Measurements from ENCODE around the gene UTS2B. TPM values are rescaled to one million over a fixed set of nuclear protein-coding genes. Genes with fewer than 3 reads are reported as not detected.

UTS2B gene
- total RNA-seq, 4 donors from 2014 or later: not detected

DNA sequence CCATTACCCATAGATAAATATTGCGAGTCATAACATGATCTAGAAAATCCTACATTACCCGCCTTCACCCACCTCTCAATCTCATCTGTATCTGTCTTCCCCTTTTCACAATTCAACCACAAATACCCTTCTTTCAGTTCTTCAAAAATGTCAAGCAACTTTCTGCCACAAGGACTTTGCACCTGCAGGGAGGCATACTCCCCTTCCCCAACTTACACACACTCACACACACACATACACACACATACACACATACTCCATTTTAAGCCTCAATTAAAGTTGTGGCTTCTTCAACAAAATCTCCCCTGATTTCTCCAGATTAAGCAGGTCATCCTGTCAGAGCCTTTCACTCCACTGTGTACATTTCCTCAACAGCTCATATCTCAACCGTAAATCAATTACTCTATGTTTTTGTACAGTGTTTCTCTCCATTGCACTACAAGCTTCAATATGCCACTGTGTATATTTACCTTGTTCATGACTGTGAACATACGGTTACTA is 34.2 kb downstream of the UTS2B start:
- H3K4me3 ChIP-seq (ENCODE audit: low read depth, poor library complexity, severe bottlenecking): no peak overlapping the region
- intact Hi-C loops (cut with DNase I; ENCODE audit: low total_unique reads): no loop called here
- 69 to 70% methylated on average over 4 of the region's 4 CpGs for WGBS, 2 donors
- TF ChIP-seq, protein P1, sequence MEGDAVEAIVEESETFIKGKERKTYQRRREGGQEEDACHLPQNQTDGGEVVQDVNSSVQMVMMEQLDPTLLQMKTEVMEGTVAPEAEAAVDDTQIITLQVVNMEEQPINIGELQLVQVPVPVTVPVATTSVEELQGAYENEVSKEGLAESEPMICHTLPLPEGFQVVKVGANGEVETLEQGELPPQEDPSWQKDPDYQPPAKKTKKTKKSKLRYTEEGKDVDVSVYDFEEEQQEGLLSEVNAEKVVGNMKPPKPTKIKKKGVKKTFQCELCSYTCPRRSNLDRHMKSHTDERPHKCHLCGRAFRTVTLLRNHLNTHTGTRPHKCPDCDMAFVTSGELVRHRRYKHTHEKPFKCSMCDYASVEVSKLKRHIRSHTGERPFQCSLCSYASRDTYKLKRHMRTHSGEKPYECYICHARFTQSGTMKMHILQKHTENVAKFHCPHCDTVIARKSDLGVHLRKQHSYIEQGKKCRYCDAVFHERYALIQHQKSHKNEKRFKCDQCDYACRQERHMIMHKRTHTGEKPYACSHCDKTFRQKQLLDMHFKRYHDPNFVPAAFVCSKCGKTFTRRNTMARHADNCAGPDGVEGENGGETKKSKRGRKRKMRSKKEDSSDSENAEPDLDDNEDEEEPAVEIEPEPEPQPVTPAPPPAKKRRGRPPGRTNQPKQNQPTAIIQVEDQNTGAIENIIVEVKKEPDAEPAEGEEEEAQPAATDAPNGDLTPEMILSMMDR (IDR thresholded peaks at IDR 0.05): no peak
- TF ChIP-seq POLR2A (IDR thresholded peaks at IDR 0.05): no peak
- no peak for DNase-seq (ENCODE audit: low spot score in 2 of 2)

DNA sequence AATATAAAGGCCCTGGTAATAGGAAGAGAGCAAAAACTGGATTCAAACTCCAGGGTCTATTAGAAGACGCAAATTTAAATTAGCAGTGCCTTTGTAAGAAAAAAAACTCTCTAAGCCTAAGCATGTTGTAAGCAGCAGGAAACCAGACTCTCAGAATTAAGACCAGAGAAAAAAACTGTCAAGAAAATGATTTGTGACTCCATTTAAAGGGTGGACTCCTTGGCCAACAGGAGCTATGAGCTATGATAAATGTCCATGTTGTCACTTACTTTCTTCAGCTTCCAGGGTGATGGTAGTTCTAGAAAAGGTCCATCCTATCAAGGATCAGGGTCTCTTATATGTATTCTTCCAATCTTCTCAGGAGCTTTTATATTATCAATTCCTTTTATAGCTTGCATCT is 36.0 kb downstream of the UTS2B start:
- WGBS, 2 donors: 91 to 97% methylated on average over 1 of the region's 1 CpG
- DNase-seq (ENCODE audit: low spot score in 2 of 2): no peak
- intact Hi-C loops (cut with DNase I; ENCODE audit: low total_unique reads): no loop called here
- H3K4me3 ChIP-seq (ENCODE audit: low read depth, poor library complexity, severe bottlenecking): no peak overlapping the region
- no peak for TF ChIP-seq POLR2A (IDR thresholded peaks at IDR 0.05)
- TF ChIP-seq, protein P1 (IDR thresholded peaks at IDR 0.05): no peak

DNA sequence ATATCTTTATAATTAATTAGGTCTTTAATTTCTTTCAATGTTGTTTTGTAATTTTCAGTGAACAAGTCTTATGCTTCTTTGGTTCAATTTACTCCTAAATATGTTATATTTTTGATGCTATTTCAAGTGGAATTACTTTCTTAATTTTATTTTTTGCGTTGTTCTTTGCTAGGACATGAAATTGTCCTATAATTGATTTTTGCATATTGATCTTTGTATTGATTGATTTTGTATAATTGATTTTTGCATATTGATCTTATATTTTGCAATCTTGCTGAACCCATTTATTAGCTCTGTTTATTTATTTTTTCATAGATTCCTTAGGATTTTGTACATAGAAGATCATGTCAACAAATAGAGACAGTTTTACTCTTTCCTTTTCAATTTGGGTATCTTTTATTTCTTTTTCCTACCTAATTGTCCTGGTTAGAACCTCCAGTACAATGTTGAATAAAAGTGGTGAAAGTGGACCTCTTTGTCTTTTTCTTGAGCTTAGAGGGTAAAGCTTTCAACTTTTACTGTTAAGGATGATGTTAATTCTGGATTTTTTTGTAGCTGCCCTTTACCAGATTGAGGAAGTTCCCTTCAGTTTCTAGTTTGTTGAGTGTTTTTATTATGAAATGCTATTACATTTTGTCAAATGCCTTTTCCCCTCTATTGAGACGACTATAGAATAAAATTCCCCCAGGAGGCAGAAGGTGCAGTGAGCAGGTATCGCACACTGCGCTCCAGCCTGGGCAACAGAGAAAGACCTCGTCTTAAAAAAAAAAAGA is 37.9 kb downstream of the UTS2B start:
- TF ChIP-seq, protein P1 (IDR thresholded peaks at IDR 0.05): no peak
- no peak for TF ChIP-seq POLR2A (IDR thresholded peaks at IDR 0.05)
- DNase-seq (ENCODE audit: low spot score in 2 of 2): no peak

DNA sequence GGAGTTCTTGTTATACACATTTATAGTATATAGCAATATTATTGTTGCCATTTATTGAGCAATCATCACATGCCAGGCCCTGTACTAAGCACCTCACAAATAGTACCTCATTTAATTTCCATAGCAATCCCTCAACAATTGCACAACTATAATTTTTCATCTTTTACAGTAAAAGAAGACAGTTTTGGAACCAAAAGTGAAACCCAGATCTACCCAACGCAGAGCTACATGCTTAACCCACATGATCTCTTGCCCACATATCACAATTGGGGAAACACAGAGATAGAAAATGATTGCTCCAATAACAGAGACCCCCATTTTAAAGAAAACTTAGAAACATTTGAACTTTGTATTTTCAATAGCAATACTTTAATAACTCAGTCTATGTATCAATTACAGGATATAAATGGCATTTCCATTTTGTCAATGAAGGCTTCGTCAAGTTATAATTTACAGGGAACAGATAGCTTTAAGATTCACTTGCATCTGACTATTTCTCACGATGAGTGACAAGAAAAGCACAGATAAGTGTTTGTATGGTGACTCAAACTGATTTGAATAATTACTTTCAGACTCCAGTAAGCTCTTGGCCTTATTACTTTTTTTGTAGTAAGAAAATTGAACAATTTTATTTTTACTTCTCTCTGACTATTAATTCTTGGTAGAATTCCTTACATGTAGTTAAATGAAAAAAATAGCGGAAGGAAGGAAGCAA is 39.9 kb downstream of the UTS2B start:
- no peak for TF ChIP-seq POLR2A (IDR thresholded peaks at IDR 0.05)
- TF ChIP-seq, protein P1 (IDR thresholded peaks at IDR 0.05): no peak
- no peak overlapping the region for H3K4me3 ChIP-seq (ENCODE audit: low read depth, poor library complexity, severe bottlenecking)
- intact Hi-C loops (cut with DNase I; ENCODE audit: low total_unique reads): no loop called here
- WGBS, 2 donors: 35 to 44% methylated on average over 4 of the region's 4 CpGs
- no peak for DNase-seq (ENCODE audit: low spot score in 2 of 2)

More for the DNA sequence above, 37.9 kb downstream of the UTS2B start:
- intact Hi-C loops (cut with DNase I; ENCODE audit: low total_unique reads): no loop called here
- 80 to 84% methylated on average over 5 of the region's 5 CpGs for WGBS, 2 donors
- no peak overlapping the region for H3K4me3 ChIP-seq (ENCODE audit: low read depth, poor library complexity, severe bottlenecking)

DNA sequence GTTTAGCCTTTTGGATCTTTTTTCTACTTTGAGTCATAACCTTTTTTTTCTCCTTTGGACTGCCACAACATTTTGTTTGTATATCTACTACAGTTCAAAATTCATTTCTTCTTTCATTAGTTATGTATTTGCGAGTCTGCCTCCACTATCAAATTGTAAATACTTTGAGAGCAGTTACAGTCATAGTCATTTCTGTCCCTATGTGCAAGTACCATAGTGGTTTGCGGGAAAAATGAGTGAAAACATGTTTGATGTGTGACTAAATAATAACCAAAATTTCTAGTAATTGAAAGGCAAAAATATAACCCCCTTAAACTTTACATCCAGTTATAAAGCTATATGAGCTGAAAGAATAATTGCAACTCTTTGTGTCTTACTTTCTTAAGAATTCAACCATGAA is 46.9 kb downstream of the UTS2B start:
- H3K4me3 ChIP-seq (ENCODE audit: low read depth, poor library complexity, severe bottlenecking): no peak overlapping the region
- WGBS, 2 donors: 93 to 94% methylated on average over 2 of the region's 2 CpGs
- DNase-seq (ENCODE audit: low spot score in 2 of 2): no peak
- no peak for TF ChIP-seq POLR2A (IDR thresholded peaks at IDR 0.05)
- TF ChIP-seq, protein P1 (IDR thresholded peaks at IDR 0.05): no peak
- intact Hi-C loops (cut with DNase I; ENCODE audit: low total_unique reads): no loop called here
